Coronary artery (tissue), 2 donors: ENCODE measurements around the gene ULK3.

Source experiments
- DNase-seq: peaks from one replicate; pipeline ENCODE4 v3.0.0-alpha.2; 2017; ENCODE audit warnings: low spot score
- H3K27ac ChIP-seq, 2 donors: fragments of 200-600 bp; sonication (generic); one replicate each; pipeline ENCODE4 v1.5.1; 2016 to 2019
- H3K4me3 ChIP-seq: fragments of 200-600 bp; sonication (generic); 2 replicates; pipeline ENCODE4 v1.5.1; 2016; ENCODE audit warnings: mild to moderate bottlenecking, moderate library complexity
- TF ChIP-seq, protein P1 (sequence below): fragments of 200-600 bp; sonication (generic); IDR thresholded peaks from one replicate; pipeline ENCODE4 v1.5.1; 2019; ENCODE audit warnings: antibody characterized with exemption

ULK3 gene

DNA sequence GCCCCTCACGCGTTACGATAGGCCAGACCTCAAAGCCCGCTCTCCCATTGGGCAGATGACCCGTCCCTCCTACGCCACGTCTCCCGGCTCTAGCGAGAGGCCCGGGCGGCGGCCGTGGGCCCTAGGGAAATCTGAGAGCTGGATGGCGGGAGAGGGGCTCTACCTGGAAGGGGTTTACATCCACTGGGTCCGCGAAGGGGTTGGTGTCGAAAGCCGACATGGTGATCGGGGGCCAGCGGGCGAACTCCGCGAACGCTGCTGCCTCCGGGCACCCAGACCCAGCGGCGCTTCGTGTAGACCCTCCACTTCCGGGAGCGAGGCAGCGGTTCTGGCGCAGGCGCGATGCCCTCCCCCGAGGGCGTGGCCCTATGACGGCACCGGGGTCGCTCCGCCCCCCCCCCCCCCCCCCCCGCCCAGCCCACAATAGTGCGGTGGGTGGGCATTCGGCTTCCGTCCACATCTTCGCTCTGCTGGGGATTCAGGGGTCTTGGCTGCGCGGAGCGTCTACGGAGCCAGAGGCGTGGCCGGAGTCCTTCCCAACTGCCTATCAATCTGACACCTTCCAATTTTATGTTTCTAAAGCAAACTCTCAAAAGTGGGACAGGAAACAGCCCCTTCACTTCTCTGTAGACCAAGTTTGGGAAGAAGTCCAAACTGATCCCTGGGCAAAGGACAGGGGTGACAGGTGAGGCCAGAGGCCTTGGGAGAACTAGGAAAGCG lies 30.2 kb upstream of the ULK3 start, which contains the start of gene SCAMP2:
Gene SCAMP2 (minus strand): TSS at position 330 of the 720 bp plus-strand sequence. CDS start 110 bp downstream, at position 220.
- H3K27ac ChIP-seq, result peak within 1 kb of the TSS; percentile 75 to 88
- TF ChIP-seq, protein P1, sequence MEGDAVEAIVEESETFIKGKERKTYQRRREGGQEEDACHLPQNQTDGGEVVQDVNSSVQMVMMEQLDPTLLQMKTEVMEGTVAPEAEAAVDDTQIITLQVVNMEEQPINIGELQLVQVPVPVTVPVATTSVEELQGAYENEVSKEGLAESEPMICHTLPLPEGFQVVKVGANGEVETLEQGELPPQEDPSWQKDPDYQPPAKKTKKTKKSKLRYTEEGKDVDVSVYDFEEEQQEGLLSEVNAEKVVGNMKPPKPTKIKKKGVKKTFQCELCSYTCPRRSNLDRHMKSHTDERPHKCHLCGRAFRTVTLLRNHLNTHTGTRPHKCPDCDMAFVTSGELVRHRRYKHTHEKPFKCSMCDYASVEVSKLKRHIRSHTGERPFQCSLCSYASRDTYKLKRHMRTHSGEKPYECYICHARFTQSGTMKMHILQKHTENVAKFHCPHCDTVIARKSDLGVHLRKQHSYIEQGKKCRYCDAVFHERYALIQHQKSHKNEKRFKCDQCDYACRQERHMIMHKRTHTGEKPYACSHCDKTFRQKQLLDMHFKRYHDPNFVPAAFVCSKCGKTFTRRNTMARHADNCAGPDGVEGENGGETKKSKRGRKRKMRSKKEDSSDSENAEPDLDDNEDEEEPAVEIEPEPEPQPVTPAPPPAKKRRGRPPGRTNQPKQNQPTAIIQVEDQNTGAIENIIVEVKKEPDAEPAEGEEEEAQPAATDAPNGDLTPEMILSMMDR, result no peak
- DNase-seq, result peak; percentile 97

DNA sequence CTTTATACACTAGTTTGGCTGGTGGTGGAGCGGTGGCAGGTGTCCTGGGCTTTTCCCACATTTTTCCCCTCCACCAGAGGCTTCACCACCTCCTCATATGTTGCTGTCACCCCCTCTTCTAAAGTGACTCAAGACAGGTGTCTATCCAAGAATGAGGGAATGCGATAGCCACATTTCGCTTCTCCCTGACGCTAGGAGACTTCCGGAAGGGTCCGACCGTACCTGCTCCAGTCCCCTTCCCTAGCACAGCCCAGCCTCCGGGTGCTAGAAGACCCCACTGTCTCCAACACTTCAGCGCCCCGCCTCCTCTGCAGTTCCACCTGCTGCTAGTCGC lies 29.7 kb upstream of the ULK3 start:
- H3K27ac ChIP-seq, result peak overlapping the region; percentile 75 to 88
- TF ChIP-seq, protein P1, result no peak
- DNase-seq, result no peak
- peak overlapping the region; percentile 74 for H3K4me3 ChIP-seq

More for the DNA sequence above, 30.2 kb upstream of the ULK3 start, which contains the start of gene SCAMP2:
- peak within 1 kb of the TSS; percentile 74 for H3K4me3 ChIP-seq

DNA sequence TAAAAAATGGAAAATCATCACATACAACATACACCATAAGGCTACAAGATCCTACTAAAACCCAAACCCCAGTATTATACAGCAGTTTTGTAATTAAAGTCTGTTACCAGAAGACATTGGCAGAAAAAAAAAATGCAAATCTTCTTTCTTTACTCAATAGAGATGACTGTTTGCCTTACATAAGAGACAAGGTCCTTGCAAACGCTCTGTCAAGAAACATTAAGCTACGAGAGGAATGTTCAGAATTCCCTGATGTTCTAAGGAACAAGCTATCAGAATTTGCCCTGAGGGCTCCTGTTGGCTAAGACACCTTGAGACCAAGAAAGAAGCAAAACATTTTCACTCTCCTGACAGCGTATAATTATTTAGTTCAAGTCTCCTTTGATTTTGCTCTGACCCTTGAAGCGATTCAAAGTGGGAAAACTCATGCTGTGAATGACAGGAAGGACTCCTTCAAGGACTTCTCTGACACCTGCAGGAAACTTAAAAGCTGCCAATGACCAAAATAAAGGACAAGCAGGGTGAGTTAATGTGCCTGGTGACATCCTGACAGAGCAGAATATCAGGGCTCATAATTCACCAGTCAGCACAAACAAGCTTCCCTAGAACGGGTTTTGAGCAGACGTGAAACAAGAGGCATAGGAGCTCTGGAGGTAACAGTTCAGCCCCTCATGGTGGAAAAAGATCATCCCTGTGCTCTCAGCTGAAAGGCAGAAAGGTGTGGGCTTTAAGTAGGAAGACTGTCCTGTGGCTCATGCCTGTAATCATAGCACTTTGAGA lies 27.7 kb upstream of the ULK3 start:
- peak overlapping the region; percentile 35 for H3K4me3 ChIP-seq
- TF ChIP-seq, protein P1, result no peak
- H3K27ac ChIP-seq, result peak overlapping the region in 1 of 2 donors; percentile 74
- DNase-seq, result no peak

DNA sequence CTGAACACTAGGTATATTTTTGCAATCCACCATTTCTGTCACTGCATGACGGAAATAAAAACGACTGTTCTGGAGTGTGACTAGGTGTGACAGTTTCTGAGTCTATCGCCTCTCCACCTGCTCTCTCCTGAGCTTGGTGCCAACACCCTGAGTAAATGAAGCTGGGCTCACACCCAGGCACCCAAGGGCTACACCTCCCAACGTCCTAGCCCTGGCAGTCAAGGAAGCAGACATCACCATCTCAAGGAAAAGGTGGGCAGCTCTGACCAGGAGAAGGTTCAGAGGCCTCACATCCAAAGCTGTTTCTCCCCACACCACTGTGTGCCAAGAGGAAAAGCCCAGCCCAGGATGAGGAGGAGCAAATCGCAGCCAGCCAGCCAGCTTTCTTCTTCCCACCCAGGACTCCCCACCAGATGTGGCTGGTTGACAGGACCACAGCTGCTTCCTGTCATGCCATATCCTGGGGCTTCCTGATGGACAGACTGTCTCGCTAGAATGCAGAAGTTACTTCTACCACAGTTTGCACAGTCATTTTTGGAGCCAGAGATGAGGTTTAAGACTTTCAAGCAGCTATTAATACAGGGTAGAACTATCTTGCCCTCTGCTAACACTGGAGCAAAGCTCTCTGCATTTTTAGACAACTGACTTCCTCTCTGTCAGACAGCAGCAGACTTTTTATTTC lies 26.9 kb upstream of the ULK3 start:
- TF ChIP-seq, protein P1, result no peak
- Histone ChIP-seq H3K4me3 (peak overlapping the region; percentile 27), H3K27ac (peak overlapping the region in 1 of 2 donors; percentile 74)
- peak; percentile 81 for DNase-seq

DNA sequence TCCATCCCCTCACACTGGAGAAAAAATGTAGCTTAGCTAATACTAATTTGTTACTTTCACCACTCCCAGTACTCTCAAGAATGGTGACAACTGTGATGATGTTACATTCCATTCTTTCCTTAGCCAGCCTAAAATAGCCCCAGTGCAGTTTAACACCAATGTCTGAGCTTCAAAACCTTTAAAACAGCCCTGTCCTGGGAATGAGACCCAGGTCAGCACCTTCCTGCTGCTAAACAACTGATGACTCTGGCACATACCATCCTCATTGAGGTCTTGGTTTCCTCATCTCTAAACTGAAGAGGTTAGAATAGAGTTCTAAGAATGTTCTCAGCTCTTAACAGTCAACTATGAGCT lies 26.4 kb upstream of the ULK3 start:
- TF ChIP-seq, protein P1, result no peak
- DNase-seq, result no peak
- peak overlapping the region; percentile 27 for H3K4me3 ChIP-seq

DNA sequence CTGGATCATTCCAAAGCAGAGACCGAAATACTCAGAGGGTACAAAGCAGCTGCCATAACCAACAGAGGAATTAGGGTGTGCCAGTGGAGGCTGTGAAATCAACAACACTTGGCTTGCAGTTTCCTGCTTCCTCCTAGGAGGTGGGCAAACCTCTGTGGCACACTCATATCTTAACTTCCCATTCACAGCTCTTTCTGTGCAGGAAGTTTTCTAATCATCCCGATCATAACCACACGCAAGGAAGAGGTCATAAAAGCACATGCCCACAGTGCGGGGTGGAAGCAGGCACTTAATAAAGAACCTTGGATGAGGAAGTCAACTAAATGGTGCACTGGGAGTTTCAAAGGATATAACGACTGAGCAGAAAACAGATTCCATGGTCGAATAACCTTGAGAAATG lies 25.1 kb upstream of the ULK3 start:
- DNase-seq, result no peak
- TF ChIP-seq, protein P1, result no peak
- Histone ChIP-seq H3K27ac (peak overlapping the region in 1 of 2 donors; percentile 62), H3K4me3 (no peak overlapping the region)

More for the DNA sequence above, 26.4 kb upstream of the ULK3 start:
- H3K27ac ChIP-seq, result peak overlapping the region in 1 of 2 donors; percentile 74
